Measurements from ENCODE around the gene OR4C5. TPM values are rescaled to one million over a fixed set of nuclear protein-coding genes. Genes with fewer than 3 reads are reported as not detected.

OR4C5 gene
- total and polyA plus RNA-seq, 2 of the 13 experiments (the other 11 are each of a cell fraction or from before 2014, with no cell fraction given): not detected

GRCh38 chr11:48366365-48366764, at the start of gene OR4C5 (continued):
- TF ChIP-seq BRF2 (CRISPR knock-in tag; IDR thresholded peaks at IDR 0.05) (no peak), ZNF251 (CRISPR knock-in tag; IDR thresholded peaks at IDR 0.05) (no peak), FOSL1 (CRISPR knock-in tag; IDR thresholded peaks at IDR 0.05; ENCODE audit: borderline replicate concordance) (no peak), SIX1 (CRISPR knock-in tag; IDR thresholded peaks at IDR 0.05; ENCODE audit: borderline replicate concordance) (no peak), ZNF674 (CRISPR knock-in tag; IDR thresholded peaks at IDR 0.05; ENCODE audit: low read depth) (no peak), ATF7-NPFF (CRISPR knock-in tag; IDR thresholded peaks at IDR 0.05; ENCODE audit: low read depth) (no peak)

DNA sequence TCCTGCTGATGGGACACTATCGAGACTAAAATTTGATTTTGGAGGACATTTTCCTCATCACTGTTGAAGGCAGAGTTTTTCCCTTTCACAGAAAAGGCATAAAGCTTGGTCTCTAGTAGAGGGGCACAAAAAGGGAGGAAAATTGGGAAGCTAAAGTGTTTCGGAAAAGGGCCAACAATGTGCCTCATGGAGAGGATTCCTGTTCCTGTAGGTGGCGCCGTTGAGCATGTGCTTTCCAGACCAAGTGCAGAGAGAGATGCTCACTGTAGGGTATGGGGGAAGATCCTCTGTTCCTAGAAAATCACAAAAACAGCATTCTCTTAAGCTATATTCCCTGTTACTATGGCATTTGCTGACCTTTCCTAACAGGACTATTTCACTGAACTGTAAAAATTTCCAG, 18.4 kb upstream of the OR4C5 start:
- BruUV-seq (replicated peaks): no TSS peak
- Histone ChIP-seq H3K36me3 (replicated peaks in 1 of 2; ENCODE audit: control insufficient read depth in 1 of 2, insufficient read depth in 2 of 2, low read length in 2 of 2) (no peaks in the 10 kb centered on the region), H3K9ac (ENCODE audit: insufficient read depth, low read depth, low read length) (no peak overlapping the region), H3K4me1 (ENCODE audit: insufficient read depth, low read length) (no peaks in the 10 kb centered on the region), H3K4me2 (ENCODE audit: low read depth, low read length) (no peak overlapping the region), H3K27ac (ENCODE audit: extremely low read length, insufficient read depth, low read length) (no peak overlapping the region), H3K4me3 (replicated peaks in 1 of 3; ENCODE audit: insufficient read depth in 1 of 3, low read depth in 2 of 3, low read length in 3 of 3) (no peak overlapping the region), H3K9me3 (ENCODE audit: low read length) (peaks cover 40% of the 10 kb centered on the region), H2AFZ (ENCODE audit: low read length) (no peak overlapping the region), H3K27me3 (ENCODE audit: control insufficient read depth in 1 of 2, insufficient read depth in 2 of 2, low read length in 2 of 2) (no peaks in the 10 kb centered on the region), H3K79me2 (ENCODE audit: insufficient read depth, low read length) (no peaks in the 10 kb centered on the region), H4K20me1 (ENCODE audit: insufficient read depth, low read length) (no peaks in the 10 kb centered on the region)
- ChIA-PET CTCF (ENCODE audit: low intra/inter-chr PET ratio, low total read pairs) (no interaction called here), POLR2A (no interaction called here)
- FAIRE-seq (no peak), DNase-seq (ENCODE audit: low spot score) (no peak), ATAC-seq (no peak)
- in situ Hi-C loops (cut with HindIII; ENCODE audit: extremely low pct_ligation_motif_present, low pct_unique_long_range_greater_than_20kb): no loop called here
- intact Hi-C loops (cut with micrococcal nuclease; ENCODE audit: unreplicated experiment): no loop called here
- WGBS (ENCODE audit: low lambda C conversion rate): 4% methylated on average over 4 of the region's 4 CpGs
- TF ChIP-seq, protein P1, sequence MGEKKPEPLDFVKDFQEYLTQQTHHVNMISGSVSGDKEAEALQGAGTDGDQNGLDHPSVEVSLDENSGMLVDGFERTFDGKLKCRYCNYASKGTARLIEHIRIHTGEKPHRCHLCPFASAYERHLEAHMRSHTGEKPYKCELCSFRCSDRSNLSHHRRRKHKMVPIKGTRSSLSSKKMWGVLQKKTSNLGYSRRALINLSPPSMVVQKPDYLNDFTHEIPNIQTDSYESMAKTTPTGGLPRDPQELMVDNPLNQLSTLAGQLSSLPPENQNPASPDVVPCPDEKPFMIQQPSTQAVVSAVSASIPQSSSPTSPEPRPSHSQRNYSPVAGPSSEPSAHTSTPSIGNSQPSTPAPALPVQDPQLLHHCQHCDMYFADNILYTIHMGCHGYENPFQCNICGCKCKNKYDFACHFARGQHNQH (CRISPR knock-in tag; IDR thresholded peaks at IDR 0.05): no peak
- no peak for TF ChIP-seq ZNF589 (CRISPR knock-in tag; conservative IDR thresholded peaks at IDR 0.05)
- TF ChIP-seq, protein P2, sequence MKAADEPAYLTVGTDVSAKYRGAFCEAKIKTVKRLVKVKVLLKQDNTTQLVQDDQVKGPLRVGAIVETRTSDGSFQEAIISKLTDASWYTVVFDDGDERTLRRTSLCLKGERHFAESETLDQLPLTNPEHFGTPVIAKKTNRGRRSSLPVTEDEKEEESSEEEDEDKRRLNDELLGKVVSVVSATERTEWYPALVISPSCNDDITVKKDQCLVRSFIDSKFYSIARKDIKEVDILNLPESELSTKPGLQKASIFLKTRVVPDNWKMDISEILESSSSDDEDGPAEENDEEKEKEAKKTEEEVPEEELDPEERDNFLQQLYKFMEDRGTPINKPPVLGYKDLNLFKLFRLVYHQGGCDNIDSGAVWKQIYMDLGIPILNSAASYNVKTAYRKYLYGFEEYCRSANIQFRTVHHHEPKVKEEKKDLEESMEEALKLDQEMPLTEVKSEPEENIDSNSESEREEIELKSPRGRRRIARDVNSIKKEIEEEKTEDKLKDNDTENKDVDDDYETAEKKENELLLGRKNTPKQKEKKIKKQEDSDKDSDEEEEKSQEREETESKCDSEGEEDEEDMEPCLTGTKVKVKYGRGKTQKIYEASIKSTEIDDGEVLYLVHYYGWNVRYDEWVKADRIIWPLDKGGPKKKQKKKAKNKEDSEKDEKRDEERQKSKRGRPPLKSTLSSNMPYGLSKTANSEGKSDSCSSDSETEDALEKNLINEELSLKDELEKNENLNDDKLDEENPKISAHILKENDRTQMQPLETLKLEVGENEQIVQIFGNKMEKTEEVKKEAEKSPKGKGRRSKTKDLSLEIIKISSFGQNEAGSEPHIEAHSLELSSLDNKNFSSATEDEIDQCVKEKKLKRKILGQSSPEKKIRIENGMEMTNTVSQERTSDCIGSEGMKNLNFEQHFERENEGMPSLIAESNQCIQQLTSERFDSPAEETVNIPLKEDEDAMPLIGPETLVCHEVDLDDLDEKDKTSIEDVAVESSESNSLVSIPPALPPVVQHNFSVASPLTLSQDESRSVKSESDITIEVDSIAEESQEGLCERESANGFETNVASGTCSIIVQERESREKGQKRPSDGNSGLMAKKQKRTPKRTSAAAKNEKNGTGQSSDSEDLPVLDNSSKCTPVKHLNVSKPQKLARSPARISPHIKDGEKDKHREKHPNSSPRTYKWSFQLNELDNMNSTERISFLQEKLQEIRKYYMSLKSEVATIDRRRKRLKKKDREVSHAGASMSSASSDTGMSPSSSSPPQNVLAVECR (CRISPR knock-in tag; IDR thresholded peaks at IDR 0.05; ENCODE audit: borderline replicate concordance): no peak
- TF ChIP-seq NR2F1 (CRISPR knock-in tag; IDR thresholded peaks at IDR 0.05): no peak
- no peak for TF ChIP-seq E2F5 (CRISPR knock-in tag; conservative IDR thresholded peaks at IDR 0.05)
- TF ChIP-seq ZNF337 (CRISPR knock-in tag; IDR thresholded peaks at IDR 0.05; ENCODE audit: borderline replicate concordance, low read depth): no peak
- no peak for TF ChIP-seq IKZF1 (IDR thresholded peaks at IDR 0.05)
- no peak for TF ChIP-seq ETV6 (CRISPR knock-in tag; conservative IDR thresholded peaks at IDR 0.05)
- TF ChIP-seq, protein P3, sequence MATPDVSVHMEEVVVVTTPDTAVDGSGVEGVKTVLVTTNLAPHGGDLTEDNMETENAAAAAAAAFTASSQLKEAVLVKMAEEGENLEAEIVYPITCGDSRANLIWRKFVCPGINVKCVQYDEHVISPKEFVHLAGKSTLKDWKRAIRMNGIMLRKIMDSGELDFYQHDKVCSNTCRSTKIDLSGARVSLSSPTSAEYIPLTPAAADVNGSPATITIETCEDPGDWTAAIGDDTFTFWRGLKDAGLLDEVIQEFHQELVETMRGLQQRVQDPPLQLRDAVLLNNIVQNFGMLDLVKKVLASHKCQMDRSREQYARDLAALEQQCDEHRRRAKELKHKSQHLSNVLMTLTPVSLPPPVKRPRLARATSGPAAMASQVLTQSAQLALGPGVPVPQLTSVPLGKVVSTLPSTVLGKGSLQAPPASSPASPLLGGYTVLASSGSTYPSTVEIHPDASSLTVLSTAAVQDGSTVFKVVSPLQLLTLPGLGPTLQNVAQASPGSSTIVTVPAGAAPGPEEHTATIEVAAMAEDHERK (CRISPR knock-in tag; IDR thresholded peaks at IDR 0.05; ENCODE audit: low read depth): no peak
